Keratinocyte (primary cell): ENCODE measurements around the gene NLRC3. TPM values are rescaled to one million over a fixed set of nuclear protein-coding genes. Genes with fewer than 3 reads are reported as not detected.

Experiments
- DNase-seq: peaks from one replicate; pipeline ENCODE4 v3.0.0-alpha.2; 2011; ENCODE audit warnings: low read depth, missing footprints, low spot score
- FAIRE-seq: peaks from 2 replicates; lab custom pipeline; 2011; peaks lifted over from hg19 to GRCh38; lab: Jason Lieb, UNC
- H2AFZ ChIP-seq: 2 replicates; pipeline ENCODE4 v1.6.0; 2012; ENCODE audit warnings: low read length, control low read depth, inconsistent platforms; ENCODE audit not compliant: control insufficient read depth
- H3K27ac ChIP-seq: 2 replicates; pipeline ENCODE4 v1.5.1; 2011; ENCODE audit warnings: low read length; ENCODE audit not compliant: control insufficient read depth, insufficient read depth
- H3K27me3 ChIP-seq: 3 replicates; pipeline ENCODE4 v1.6.0; 2011; ENCODE audit warnings: low read length; ENCODE audit not compliant: control insufficient read depth, insufficient read depth; ENCODE audit errors: extremely low read depth
- H3K36me3 ChIP-seq, 2 experiments: 2 replicates in 1 of 2; 3 replicates in 1 of 2; pipeline ENCODE4 v1.5.1; 2011; ENCODE audit warnings: low read length in 2 of 2, mild to moderate bottlenecking in 1 of 2; ENCODE audit not compliant: control insufficient read depth in 2 of 2, insufficient read depth in 2 of 2; ENCODE audit errors: extremely low read depth in 1 of 2
- H3K4me1 ChIP-seq: 3 replicates; pipeline ENCODE4 v1.5.1; 2011; ENCODE audit warnings: low read length; ENCODE audit not compliant: control insufficient read depth, insufficient read depth; ENCODE audit errors: extremely low read depth
- H3K4me2 ChIP-seq: 3 replicates; pipeline ENCODE4 v1.6.0; 2011; ENCODE audit warnings: low read depth, low read length; ENCODE audit not compliant: control insufficient read depth, insufficient read depth; ENCODE audit errors: extremely low read depth
- H3K4me3 ChIP-seq, 3 experiments: fragments of 200-600 bp in 1 of 3; sonication (generic) in 1 of 3; 2 replicates in 2 of 3; 3 replicates in 1 of 3; pipeline ENCODE4 v1.5.1; 2011 to 2016; ENCODE audit warnings: low read length in 3 of 3, mild to moderate bottlenecking in 3 of 3, control low read depth in 2 of 3, inconsistent platforms in 1 of 3, low read depth in 1 of 3, mixed read lengths in 1 of 3, mixed run types in 1 of 3, moderate library complexity in 1 of 3; ENCODE audit not compliant: control insufficient read depth in 2 of 3, insufficient read depth in 2 of 3; ENCODE audit errors: extremely low read depth in 1 of 3
- H3K79me2 ChIP-seq: 2 replicates; pipeline ENCODE4 v1.6.0; 2012; ENCODE audit warnings: low read length; ENCODE audit not compliant: control insufficient read depth, insufficient read depth
- H3K9ac ChIP-seq: 3 replicates; pipeline ENCODE4 v1.6.0; 2011; ENCODE audit warnings: low read length; ENCODE audit not compliant: control insufficient read depth, insufficient read depth; ENCODE audit errors: extremely low read depth
- H3K9me1 ChIP-seq: 3 replicates; pipeline ENCODE4 v1.6.0; 2011; ENCODE audit warnings: low read length; ENCODE audit not compliant: control insufficient read depth, insufficient read depth; ENCODE audit errors: extremely low read depth
- H3K9me3 ChIP-seq: 2 replicates; pipeline ENCODE4 v1.5.1; 2012; ENCODE audit warnings: low read depth, low read length; ENCODE audit not compliant: control insufficient read depth
- H4K20me1 ChIP-seq: 3 replicates; pipeline ENCODE4 v1.6.0; 2011; ENCODE audit warnings: low read length; ENCODE audit not compliant: control insufficient read depth, insufficient read depth; ENCODE audit errors: extremely low read depth
- EZH2 ChIP-seq: IDR thresholded peaks from one replicate; pipeline ENCODE4 v1.6.1; 2012; ENCODE audit warnings: inconsistent platforms, mild to moderate bottlenecking, low read length, moderate library complexity
- dilution Hi-C: fragments of 300-500 bp; cut with MboI; formaldehyde crosslinking; loops from one replicate; pipeline ENCODE4 v1.7.0; 2020; ENCODE audit warnings: low sequenced_read_pairs; ENCODE audit not compliant: extremely low pct_ligation_motif_present
- polyA plus RNA-seq, 5 experiments: library from polyadenylated mRNA; depleted of rRNA in 3 of 5; stranded (reverse) in 3 of 5; stranded (forward) in 1 of 5; unstranded in 1 of 5; fragments of >200 nt; gene quantifications; 1 replicate in 1 of 5; 2 replicates in 3 of 5; 3 replicates in 1 of 5; pipeline versions ENCODE4 v1.2.1 to v1.2.3, GENCODE V29; 2011 to 2012; ENCODE audit warnings: missing spikeins in 2 of 5, low read depth in 1 of 5, low replicate concordance in 1 of 5
- TF ChIP-seq, protein P1 (sequence below), 3 experiments: IDR thresholded peaks in 1 of 3; conservative IDR thresholded peaks in 1 of 3; optimal IDR thresholded peaks in 1 of 3; 2 replicates in 2 of 3; 3 replicates in 1 of 3; pipeline versions ENCODE3 to v1.5.1; 2011; ENCODE audit warnings: low read length in 3 of 3, mild to moderate bottlenecking in 3 of 3, moderate library complexity in 2 of 3, control low read depth in 1 of 3, inconsistent platforms in 1 of 3; ENCODE audit not compliant: insufficient read depth in 2 of 3; ENCODE audit errors: extremely low read depth in 1 of 3

NLRC3 gene
- polyA plus RNA-seq, 1 donor (not counting 4 experiments of a cell fraction or from before 2014, with no cell fraction given), result not detected

DNA sequence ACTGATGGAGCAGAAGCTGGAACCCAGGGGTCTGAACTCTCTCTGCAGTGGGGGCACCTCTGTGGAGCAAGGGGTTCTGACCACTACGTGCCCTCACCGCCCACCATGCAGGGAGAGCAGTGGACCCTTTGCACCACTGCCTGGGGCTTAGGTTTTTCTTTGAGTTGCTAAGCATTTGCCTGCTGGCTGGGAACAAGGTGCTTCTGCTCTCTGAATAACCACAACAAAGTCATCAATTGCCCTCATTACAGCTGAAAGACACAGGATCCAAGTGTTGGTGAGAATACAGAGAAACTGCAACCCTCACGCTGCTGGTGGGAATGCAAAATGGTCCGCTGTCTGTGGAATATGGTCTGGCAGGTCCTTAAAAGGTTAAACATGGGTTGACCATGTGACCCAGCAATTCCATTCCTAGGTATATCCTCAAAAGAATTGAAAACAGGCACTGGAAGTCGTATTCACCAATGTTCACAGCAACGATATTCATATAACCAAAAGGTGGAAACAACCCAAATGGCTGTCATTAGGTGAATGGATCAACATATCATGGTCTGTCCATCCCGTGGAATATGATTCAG is 22.8 kb downstream of the NLRC3 start:
- FAIRE-seq (no peak), DNase-seq (no peak)
- no peak for TF ChIP-seq EZH2
- TF ChIP-seq, protein P1, sequence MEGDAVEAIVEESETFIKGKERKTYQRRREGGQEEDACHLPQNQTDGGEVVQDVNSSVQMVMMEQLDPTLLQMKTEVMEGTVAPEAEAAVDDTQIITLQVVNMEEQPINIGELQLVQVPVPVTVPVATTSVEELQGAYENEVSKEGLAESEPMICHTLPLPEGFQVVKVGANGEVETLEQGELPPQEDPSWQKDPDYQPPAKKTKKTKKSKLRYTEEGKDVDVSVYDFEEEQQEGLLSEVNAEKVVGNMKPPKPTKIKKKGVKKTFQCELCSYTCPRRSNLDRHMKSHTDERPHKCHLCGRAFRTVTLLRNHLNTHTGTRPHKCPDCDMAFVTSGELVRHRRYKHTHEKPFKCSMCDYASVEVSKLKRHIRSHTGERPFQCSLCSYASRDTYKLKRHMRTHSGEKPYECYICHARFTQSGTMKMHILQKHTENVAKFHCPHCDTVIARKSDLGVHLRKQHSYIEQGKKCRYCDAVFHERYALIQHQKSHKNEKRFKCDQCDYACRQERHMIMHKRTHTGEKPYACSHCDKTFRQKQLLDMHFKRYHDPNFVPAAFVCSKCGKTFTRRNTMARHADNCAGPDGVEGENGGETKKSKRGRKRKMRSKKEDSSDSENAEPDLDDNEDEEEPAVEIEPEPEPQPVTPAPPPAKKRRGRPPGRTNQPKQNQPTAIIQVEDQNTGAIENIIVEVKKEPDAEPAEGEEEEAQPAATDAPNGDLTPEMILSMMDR (optimal IDR thresholded peaks at IDR 0.05 in 1 of 3, IDR thresholded peaks at IDR 0.05 in 1 of 3, conservative IDR thresholded peaks at IDR 0.05 in 1 of 3; ENCODE audit: extremely low read depth in 1 of 3, insufficient read depth in 2 of 3, low read length in 3 of 3), result no peak
- Histone ChIP-seq H3K9me3 (no peaks in the 10 kb centered on the region), H3K4me1 (no peaks in the 10 kb centered on the region), H3K4me2 (no peak overlapping the region), H3K36me3 (no peaks in the 10 kb centered on the region), H4K20me1 (no peaks in the 10 kb centered on the region), H3K4me3 (no peak overlapping the region), H3K79me2 (no peaks in the 10 kb centered on the region), H3K27ac (no peak overlapping the region), H3K9ac (no peak overlapping the region), H3K9me1 (no peaks in the 10 kb centered on the region), H3K27me3 (no peaks in the 10 kb centered on the region), H2AFZ (no peak overlapping the region)
- dilution Hi-C loops, result no loop called here

DNA sequence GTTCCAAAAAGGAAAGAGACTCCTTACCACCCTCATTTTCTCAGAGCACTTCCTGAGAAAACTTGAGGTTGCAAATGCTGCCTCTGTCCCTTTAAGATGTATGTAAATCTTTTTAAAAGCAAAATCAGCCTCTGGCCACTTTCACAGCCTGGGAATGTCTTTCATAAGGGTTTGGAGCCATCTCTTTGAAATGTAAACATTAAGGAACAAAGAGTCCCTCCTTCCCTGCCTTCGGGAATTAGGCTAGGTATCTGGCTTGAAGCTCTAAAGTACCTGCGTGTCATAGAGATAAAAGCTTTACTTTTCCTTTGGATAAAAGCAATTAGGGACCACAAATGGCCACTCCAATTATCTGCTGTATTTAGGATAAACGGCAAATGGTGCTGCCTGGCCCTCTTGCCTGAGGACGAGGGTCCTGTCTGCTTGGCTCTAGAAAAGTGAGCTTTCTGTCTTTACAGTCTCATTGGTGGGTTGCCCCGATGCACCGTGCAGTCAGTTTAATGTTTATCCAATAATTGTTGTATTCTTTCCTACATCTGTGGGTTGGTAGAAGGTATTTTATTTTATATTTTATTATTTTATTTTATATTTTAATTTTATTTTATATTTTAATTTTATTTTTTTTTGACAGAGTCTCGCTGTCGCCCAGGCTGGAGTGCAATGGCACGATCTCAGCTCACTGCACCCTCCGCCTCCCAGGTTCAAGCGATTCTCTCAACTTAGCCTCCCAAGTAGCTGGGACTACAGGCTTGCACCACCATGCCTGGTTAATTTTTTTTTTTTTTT is 23.9 kb downstream of the NLRC3 start:
- Histone ChIP-seq H3K27ac (no peak overlapping the region), H3K9me1 (no peaks in the 10 kb centered on the region), H3K9ac (no peak overlapping the region), H3K4me3 (no peak overlapping the region), H3K36me3 (no peaks in the 10 kb centered on the region), H3K27me3 (no peaks in the 10 kb centered on the region), H3K9me3 (no peaks in the 10 kb centered on the region), H3K4me2 (no peak overlapping the region), H4K20me1 (no peaks in the 10 kb centered on the region), H2AFZ (no peak overlapping the region), H3K79me2 (no peaks in the 10 kb centered on the region), H3K4me1 (no peaks in the 10 kb centered on the region)
- dilution Hi-C loops, result no loop called here
- no peak for DNase-seq
- no peak for FAIRE-seq
- TF ChIP-seq, protein P1 (optimal IDR thresholded peaks at IDR 0.05 in 1 of 3, IDR thresholded peaks at IDR 0.05 in 1 of 3, conservative IDR thresholded peaks at IDR 0.05 in 1 of 3; ENCODE audit: extremely low read depth in 1 of 3, insufficient read depth in 2 of 3, low read length in 3 of 3), result no peak
- no peak for TF ChIP-seq EZH2
